ENCODE data around the gene BOLA1.
"Not testable (repeated sequence)": the region's sequence is repeated elsewhere in the genome, so short reads cannot be mapped to it uniquely, and the experiment has no call there.

The BOLA1 gene

DNA sequence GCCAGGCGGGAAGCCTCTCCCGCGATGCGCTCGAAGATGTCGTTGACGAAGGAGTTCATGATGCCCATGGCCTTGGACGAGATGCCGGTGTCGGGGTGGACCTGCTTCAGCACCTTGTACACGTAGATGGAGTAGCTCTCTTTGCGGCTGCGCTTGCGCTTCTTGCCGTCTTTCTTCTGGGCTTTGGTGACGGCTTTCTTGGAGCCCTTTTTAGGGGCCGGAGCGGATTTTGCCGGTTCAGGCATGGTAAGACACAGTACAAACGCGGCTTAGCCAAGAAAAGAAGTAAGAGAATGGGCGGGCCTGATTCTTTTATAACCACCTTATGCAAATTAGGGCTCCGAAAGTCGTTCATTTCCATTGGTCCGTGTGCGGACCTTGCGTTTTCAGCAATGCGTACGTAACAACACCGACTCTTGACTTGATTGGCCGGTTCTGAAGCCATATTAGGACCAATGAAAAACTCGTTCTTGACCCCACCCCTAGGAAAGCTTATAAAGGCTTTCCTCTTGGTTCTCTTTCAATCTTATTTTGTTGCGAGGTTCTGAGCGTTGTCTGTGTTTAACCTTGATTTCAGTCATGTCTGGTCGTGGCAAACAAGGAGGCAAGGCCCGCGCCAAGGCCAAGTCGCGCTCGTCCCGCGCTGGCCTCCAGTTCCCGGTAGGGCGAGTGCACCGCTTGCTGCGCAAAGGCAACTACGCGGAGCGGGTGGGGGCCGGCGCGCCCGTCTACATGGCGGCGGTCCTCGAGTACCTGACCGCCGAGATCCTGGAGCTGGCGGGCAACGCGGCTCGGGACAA lies 12.8 kb upstream of the BOLA1 start:
- peak overlapping the region; percentile 97 for H3K27ac ChIP-seq
- DNase-seq (ENCODE audit: low read depth, low spot score), result peak; percentile 99

DNA sequence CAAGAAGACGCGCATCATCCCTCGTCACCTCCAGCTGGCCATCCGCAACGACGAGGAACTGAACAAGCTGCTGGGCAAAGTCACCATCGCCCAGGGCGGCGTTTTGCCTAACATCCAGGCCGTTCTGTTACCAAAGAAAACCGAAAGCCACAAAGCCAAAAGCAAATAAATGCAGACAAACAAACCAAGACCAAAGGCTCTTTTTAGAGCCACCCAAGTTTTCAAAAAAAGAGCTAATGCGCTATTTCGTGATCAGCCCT lies 12.2 kb upstream of the BOLA1 start:
- peak overlapping the region; percentile 97 for H3K27ac ChIP-seq
- DNase-seq (ENCODE audit: low read depth, low spot score), result not testable (repeated sequence)

DNA sequence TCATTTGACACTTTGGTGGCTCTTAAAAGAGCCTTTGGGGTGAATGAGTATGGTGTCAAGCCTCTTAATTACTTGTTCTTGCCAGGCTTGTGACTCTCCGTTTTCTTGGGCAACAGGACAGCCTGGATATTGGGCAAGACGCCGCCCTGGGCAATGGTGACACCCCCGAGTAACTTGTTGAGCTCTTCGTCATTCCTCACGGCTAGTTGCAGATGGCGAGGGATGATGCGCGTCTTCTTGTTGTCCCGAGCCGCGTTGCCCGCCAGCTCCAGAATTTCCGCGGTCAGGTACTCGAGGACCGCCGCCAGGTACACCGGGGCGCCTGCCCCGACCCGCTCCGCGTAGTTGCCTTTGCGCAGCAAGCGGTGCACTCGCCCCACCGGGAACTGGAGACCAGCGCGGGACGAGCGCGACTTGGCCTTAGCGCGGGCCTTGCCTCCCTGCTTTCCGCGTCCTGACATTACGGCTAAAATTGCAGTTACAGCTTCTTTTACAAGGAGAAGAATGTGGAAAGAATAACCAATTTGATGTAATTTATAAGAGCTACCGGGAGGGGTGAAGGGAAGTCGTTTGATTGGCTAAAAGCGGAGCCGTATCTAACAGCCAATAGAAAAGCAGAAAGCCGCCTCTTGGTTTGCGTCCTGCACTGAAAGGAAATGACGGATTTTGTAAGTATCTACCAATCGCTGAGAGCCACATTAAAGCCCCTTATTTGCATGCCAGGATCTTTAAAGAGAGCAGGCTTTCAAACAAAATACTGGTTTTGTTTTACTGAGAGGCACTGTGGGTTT lies 11.7 kb upstream of the BOLA1 start:
- peak overlapping the region; percentile 97 for H3K27ac ChIP-seq
- peak; percentile 91 for DNase-seq (ENCODE audit: low read depth, low spot score)

DNA sequence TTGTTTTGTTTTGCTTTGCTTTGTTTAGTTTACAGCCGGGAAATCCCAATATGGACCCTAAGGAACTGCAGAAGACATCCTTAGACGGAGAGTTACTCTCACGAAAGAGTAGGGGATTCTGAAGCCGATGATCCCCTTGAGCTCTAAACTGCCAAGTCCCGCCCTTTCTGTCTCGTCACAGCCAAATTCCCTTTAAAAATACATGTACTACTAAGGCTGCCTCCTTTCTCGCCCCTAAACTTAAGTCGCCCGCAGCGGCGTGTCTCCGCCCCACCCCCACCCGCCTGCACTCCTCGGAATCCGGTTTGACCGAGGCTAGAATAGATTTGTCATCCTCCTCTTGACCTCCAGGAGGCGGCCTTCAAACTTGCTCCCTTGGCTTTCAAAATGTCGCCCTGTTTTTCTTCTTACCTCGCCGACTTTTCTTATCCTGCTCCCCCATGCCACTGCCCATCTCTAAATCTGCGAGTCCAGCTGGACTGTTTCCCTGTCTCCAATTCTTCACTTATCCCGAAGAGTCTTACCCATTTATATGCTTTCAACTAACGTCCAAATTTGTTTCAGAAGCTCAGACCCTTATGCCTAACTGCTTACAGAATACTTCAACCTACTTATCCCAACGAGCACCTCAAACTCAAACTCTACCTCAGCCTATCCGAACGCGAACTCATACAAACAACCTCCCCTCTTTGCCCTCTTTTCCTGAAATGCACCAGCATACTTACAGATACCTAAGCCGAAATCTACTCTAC lies 10.9 kb upstream of the BOLA1 start:
- DNase-seq (ENCODE audit: low read depth, low spot score), result peak; percentile 43
- peak overlapping the region; percentile 97 for H3K27ac ChIP-seq

DNA sequence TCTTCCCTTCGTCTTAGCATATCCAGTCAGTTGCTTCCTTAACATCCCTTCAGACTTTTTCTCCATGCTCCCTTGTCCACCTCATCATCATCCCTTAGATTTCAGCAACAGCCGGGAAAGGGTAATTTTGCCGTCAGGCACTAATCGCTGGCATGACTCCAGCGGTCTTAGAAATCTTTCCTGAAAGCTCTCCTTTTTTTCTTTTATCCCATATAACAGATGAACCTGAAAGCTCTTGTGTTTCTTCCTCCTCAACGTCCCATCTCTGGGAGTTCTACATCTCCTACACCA lies 10.4 kb upstream of the BOLA1 start:
- DNase-seq (ENCODE audit: low read depth, low spot score), result no peak
- H3K27ac ChIP-seq, result peak overlapping the region; percentile 97

DNA sequence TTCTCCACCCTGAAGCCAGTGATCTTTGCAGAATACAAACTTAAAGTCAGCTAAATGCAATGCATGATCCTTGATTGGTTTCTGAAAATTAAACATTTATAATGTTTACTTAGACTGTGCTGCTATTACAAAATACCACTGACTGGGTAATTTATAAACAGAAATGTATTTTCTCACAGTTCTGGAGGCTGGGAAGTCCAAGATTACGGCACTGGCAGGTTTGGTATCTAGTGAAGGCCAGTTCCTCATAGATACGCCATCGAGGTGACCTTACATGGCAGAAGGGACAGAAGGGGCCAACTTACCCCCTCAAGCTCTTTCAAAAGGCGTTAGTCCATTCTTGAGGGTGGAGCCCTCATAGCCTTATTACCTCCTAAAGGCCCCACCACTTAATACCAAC lies 2.8 kb upstream of the BOLA1 start:
- no peak for DNase-seq (ENCODE audit: low read depth, low spot score)
- no peak overlapping the region for H3K27ac ChIP-seq

DNA sequence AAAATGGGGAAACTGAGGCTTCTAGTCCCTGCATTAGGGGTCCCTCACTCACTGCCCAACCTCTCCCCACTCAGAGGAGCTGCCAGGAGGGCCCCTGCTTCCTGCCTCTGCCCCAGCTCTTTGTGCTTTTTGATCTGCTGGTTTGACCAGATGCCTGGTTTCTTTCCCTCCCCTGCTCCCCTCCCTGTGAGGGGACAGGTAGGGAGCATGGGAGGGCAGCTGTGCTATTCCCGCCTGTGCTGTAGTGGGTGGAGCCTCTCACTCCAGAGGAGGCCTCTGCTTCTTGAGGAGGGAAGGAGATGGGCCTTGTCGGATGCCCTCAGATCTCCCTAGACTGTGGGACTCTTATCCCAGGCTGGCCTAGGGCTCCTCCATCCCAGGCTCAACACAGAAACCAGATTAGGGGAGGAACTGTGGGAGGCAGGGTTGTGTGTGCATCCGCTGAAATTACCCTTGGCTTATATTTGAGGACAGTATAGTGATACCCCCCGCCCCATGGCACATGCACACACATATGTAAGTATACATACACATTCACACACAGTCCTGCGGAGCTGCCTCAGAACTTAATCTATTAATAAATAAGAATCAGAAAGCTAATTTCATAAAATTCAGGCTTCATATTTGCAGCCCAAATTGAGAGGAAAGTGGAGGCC lies 4.6 kb downstream of the BOLA1 start:
- DNase-seq (ENCODE audit: low read depth, low spot score), result no peak
- no peak overlapping the region for H3K27ac ChIP-seq

DNA sequence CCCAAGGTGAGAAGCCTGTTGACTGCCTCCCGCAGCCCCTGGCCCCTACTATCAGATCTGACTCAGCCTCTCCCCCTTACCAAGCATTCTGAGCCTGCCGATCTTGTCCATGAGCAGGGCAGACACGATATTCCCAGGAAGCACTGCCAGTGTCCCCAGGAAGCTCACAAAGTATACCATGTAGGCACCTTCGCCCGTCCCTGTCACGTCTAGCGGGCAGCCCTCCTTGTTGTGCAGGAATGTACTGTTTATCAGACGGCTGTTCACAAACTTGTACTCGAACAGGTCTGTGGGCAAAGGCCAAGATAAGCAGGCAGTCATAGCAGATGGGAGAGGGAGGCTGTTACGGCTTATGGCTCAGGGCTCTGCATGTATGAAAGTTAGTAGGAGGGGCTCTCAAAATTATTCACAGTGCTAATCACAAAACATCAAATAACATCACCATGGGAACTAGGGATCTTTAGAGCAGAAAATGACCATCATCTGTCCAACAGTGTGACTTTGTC lies 7.3 kb downstream of the BOLA1 start:
- no peak overlapping the region for H3K27ac ChIP-seq
- DNase-seq (ENCODE audit: low read depth, low spot score), result no peak

DNA sequence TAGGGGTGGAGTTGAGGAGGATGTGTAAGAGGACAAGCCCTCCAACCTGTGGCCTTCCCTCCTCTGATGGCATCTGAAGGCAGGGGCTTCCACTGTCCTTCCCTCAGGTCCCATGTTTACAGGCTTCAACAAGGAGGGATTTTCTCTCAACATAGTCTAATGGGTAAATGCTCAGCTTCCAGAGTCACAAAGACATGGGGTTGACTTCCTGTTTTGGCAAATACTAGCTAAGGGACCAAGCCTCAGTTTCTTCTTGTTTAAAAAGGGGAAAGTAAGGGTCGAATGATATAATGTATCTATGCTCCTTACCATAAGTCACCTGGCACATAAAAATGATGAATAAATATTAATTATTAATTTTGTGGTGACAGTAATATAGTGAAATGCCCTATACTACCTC lies 15.2 kb downstream of the BOLA1 start:
- H3K27ac ChIP-seq, result no peak overlapping the region
- DNase-seq (ENCODE audit: low read depth, low spot score), result no peak

DNA sequence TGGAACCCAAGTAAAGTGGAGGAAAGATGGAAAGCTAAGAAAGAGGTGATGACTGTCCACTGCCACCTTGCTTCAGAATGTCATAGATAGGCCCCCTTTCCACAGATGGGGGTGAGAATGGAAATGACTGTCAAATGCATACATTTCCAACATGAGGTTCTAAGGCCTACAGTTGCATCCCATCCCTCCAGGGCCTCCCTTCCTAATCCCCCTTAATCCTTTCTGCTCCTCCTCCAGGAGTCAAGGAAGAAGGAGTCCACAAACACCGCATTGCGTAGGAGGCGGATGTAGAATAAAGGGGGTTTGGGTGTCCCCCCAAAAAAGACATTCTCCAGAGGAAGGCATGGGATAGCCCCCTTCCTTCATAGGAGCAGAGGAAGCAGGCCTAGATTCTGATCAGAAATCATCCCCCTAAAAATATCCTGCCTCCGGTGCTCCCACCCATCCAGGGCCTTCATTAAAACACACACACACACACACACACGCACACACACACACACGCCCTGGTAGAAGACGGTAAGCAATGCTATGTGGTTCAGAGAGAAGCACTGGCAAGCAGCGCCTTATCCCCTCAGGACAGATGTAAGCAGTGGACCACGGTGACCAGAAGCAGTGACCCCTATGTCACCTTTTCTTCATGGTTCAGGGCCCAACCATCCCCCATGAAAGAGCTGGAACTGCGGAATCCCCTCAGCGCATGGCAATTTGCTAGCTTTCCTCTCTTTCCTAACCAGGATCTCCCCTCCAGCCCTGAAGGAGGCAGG lies 16.2 kb downstream of the BOLA1 start:
- DNase-seq (ENCODE audit: low read depth, low spot score), result no peak
- H3K27ac ChIP-seq, result no peak overlapping the region

DNA sequence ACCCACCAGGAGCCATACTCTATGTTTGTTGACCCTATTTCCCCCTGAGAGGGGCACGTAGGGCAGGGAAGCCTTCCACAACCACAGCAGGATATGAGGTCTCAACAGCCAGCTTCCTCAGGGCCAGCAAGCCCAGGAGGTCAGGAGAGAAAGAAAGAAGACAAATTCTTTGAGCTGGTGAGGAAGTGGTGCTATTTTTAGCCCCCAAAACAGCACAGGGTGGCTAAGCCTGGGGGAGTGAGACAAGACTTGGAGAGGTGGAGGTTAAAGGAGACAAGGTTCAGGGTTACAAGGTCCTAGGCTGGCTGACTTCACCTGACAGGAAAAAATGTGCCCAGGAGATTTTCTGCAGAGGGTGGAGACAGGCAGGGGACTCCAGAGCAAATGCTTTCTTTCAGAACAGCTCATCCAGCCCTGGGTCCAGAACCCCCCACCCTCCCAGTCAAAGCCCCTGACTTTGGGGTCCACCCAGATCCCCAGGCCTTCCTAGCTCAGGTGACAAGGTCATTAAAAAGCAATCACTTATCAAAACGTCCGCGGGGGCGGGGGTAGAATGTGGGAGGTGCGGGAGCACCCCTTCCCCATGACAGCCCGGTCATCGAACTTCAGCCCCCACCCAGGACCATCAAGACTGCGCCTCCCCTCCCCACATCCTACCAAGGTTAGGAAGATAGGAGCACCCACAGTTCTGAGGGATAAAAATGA lies 17.0 kb downstream of the BOLA1 start:
- no peak for DNase-seq (ENCODE audit: low read depth, low spot score)
- no peak overlapping the region for H3K27ac ChIP-seq

DNA sequence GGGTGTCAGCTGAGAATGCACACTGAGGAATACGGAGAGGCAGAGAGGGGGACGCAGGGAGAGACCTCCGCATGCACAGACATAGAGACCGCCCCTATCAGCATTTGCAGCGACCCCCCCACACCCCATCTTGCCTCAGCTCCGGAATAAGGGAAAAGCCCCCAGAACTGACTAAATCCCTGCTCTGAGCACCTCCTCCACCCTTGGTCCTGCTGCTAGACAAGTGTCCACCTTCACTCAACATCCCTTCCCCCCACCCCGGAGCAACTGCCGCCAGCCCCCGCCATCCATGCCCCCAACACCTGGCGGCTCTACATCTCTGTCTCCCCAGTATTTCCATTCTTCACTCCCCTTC lies 17.5 kb downstream of the BOLA1 start:
- no peak for DNase-seq (ENCODE audit: low read depth, low spot score)
- no peak overlapping the region for H3K27ac ChIP-seq

DNA sequence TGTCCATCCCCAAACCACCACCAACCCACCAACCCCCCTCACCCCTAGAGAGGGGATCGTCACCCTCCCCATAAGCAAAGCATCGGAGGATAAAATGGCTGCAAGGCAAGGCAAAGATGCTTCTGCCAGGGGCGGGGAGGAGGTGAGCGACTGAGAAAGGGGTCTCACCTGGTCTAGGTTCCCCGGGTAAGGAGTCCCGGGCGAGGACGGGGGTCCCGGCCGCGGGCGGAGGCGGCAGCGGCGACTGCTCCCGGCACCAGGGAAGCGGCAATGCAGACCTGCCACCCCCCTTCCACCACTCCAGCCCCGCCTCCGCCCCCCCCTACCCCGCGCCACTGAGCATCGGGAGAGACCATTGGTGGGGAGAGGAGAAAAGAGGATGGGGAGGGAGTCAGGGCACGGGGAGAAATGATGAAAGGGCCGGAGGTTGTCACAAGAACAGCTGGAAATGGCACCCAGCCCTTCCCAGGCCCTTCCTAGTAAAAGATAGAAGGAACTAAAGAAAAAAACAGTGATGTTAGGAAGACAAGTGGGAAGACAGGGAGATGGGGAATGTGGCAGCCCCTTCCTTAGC lies 18.3 kb downstream of the BOLA1 start, which contains the start of gene SV2A:
Gene SV2A (minus strand): TSS at position 274 of the 574 bp plus-strand sequence. CDS start 4,004 bp downstream, outside the sequence.
- DNase-seq (ENCODE audit: low read depth, low spot score), result no peak
- H3K27ac ChIP-seq, result no peak within 1 kb of the TSS

DNA sequence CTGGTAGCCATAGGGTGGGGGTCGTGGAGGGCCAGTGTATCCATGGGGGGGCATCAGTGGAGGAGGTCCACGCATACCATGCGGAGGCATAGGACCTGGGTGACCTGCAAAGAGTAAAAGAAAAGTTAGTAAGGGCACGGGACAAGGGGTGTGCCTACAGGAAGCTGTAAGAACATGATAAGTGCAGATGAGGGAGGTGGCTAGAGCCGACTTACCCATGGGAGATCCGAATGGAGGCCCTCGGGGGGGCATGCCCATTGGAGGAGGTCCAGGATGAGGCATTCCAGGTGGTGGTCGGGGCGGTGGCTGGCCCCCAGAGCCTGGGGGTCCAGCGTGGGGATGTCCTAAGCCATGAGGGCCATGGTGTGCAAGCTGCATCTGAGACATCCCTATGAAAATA lies 24.3 kb downstream of the BOLA1 start:
- H3K27ac ChIP-seq, result no peak overlapping the region
- DNase-seq (ENCODE audit: low read depth, low spot score), result no peak

DNA sequence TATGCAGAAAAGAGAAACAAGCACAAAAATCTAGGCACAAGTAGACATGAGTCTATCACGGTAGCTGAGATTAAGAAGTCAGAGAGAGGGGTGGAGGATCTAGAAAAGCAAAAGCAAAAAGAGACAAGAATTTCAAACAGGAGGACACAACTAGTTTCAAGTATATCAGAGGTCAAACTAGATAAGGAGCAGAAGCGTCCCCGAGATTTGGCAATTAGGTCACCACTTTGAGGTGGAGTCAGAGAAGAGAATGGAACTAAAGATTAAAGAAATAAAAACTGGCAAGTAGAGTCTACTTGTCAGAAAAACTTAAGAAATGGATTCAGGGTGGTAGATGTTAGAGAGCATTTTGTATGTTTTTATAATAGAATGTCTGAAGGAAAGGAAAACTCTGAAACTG lies 26.0 kb downstream of the BOLA1 start:
- H3K27ac ChIP-seq, result no peak overlapping the region
- no peak for DNase-seq (ENCODE audit: low read depth, low spot score)

DNA sequence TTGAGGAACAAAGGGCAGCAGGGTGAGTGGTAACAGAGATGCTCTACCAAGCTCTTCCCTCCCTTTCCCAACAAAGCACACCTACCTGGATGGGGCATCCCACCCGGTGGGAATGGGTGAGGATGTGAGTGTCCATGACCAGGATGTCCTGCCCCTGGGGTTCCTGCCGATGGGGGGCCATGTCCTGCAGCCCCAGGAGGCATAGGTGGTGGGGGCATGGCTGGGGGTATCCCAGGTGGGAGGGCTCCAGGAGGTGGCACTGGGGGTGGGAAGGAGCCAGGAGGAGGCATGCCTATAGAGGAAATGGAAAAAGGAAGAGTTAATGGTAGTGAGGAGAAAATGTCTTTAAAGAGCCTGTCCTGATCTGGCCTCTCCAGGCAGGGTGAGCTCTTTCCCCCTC lies 26.4 kb downstream of the BOLA1 start:
- H3K27ac ChIP-seq, result no peak overlapping the region
- no peak for DNase-seq (ENCODE audit: low read depth, low spot score)

DNA sequence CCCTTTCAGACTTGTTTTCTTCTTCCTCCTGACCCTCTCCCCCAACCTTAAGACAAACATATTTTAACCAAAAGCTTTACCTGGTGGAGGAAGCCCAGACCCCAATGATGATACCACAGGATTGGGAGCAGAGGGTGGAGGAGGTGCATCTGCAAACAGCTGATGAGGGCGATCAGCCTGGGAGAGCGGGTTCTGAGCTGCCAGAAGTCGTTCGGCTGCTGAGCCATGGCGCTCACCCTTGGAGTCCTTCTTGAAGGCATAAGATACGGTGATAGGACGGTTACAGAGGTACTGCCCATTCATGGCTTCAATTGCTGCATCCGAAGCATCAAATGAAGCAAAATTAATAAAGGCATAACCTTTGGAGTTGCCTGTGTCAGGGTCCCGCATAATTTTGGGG lies 26.9 kb downstream of the BOLA1 start:
- DNase-seq (ENCODE audit: low read depth, low spot score), result no peak
- H3K27ac ChIP-seq, result no peak overlapping the region

DNA sequence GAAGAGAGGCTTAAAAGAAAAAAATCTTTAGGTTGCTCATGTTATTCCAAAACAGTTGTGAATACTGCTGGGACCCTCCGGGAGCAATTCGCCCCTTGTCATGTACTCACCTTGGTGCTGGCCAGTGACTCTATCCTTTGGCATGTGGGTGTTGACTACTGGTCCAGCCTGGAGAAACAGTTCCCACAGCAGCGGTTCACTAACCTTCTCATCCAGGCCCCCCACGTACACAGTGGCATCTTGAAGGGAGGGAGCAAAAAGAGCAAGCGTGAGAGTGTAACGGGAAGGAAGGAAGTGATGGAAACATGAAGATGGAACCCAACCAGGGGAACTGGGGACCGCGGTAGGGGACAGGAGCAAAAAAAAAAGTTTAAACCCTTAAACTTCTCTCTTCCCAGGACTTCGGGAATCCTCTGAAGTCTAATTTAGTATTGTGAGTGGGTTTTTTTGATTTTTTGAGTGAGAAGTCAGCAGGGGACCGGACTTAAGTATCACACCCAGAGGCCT lies 27.7 kb downstream of the BOLA1 start:
- peak overlapping the region; percentile 87 for H3K27ac ChIP-seq
- no peak for DNase-seq (ENCODE audit: low read depth, low spot score)

Data from epithelial cell of prostate (primary cell).